SK-N-SH (cell line): ENCODE data around the gene PALLD. TPM values are rescaled to one million over a fixed set of nuclear protein-coding genes. Genes with fewer than 3 reads are reported as not detected.

Experiments
- CTCF ChIA-PET: fragments of 300-600, 350-600 bp; formaldehyde crosslinking; extraction: SDS; loops from one replicate; lab custom pipeline; 2021; lab: Yijun Ruan, JAX
- POLR2A ChIA-PET: fragments of 350-600 bp; sonication (Branson Sonifier 250); formaldehyde crosslinking; extraction: SDS; loops from one replicate; lab custom pipeline; 2020; ENCODE audit warnings: antibody characterized with exemption, inconsistent platforms; lab: Yijun Ruan, JAX
- DNase-seq: peaks from one replicate; pipeline ENCODE4 v3.0.0; 2012
- H2AFZ ChIP-seq: fragments of 200-600 bp; sonication (generic); 2 replicates; pipeline ENCODE4 v1.8.1; 2016; ENCODE audit warnings: antibody characterized with exemption, mild to moderate bottlenecking, low read depth
- H3F3A ChIP-seq: fragments of 200-600 bp; sonication (generic); replicated peaks from 2 replicates; pipeline ENCODE3; 2016; ENCODE audit warnings: antibody characterized with exemption, mild to moderate bottlenecking; ENCODE audit not compliant: insufficient read depth
- H3K27ac ChIP-seq, 2 experiments: fragments of 200-500 bp in 1 of 2; fragments of 200-600 bp in 1 of 2; sonication (Bioruptor generic) in 1 of 2; sonication (generic), shearing (Covaris generic) in 1 of 2; 2 replicates each; pipeline versions ENCODE4 v1.5.1 to v1.6.1; 2014 to 2016; ENCODE audit warnings: low read depth in 2 of 2, inconsistent platforms in 1 of 2, low read length in 1 of 2, mild to moderate bottlenecking in 1 of 2, mixed read lengths in 1 of 2
- H3K27me3 ChIP-seq: fragments of 200-600 bp; sonication (generic), shearing (Covaris generic); 2 replicates; pipeline ENCODE4 v1.6.1; 2016; ENCODE audit warnings: mixed run types; ENCODE audit not compliant: insufficient read depth
- H3K36me3 ChIP-seq, 2 experiments: fragments of 200-500 bp in 1 of 2; fragments of 200-600 bp in 1 of 2; sonication (Bioruptor generic) in 1 of 2; sonication (generic) in 1 of 2; replicated peaks in 1 of 2; 2 replicates each; pipeline versions ENCODE3 to v1.5.1; 2014 to 2016; ENCODE audit warnings: low read length in 1 of 2, mild to moderate bottlenecking in 1 of 2; ENCODE audit not compliant: insufficient read depth in 2 of 2, control insufficient read depth in 1 of 2
- H3K4me1 ChIP-seq, 2 experiments: fragments of 200-500 bp in 1 of 2; fragments of 200-600 bp in 1 of 2; sonication (Bioruptor generic) in 1 of 2; sonication (generic), shearing (Covaris generic) in 1 of 2; 2 replicates each; pipeline versions ENCODE4 v1.5.1 to v1.6.1; 2014 to 2016; ENCODE audit warnings: low read depth in 1 of 2, low read length in 1 of 2, mixed run types in 1 of 2; ENCODE audit not compliant: insufficient read depth in 2 of 2, control insufficient read depth in 1 of 2
- H3K4me2 ChIP-seq: fragments of 200-600 bp; sonication (generic), shearing (Covaris generic); 2 replicates; pipeline ENCODE4 v1.6.1; 2017; ENCODE audit warnings: mixed run types
- H3K4me3 ChIP-seq, 2 experiments: fragments of 200-500 bp in 1 of 2; fragments of 200-600 bp in 1 of 2; sonication (Bioruptor generic) in 1 of 2; sonication (generic), shearing (Covaris generic) in 1 of 2; 2 replicates each; pipeline versions ENCODE4 v1.5.1 to v1.8.1; 2014 to 2016; ENCODE audit warnings: low read depth in 2 of 2, inconsistent platforms in 1 of 2, low read length in 1 of 2, mild to moderate bottlenecking in 1 of 2, mixed read lengths in 1 of 2, moderate library complexity in 1 of 2
- H3K79me2 ChIP-seq: fragments of 200-600 bp; sonication (generic); 2 replicates; pipeline ENCODE4 v1.8.1; 2017; ENCODE audit warnings: mild to moderate bottlenecking; ENCODE audit not compliant: insufficient read depth
- H3K9ac ChIP-seq: fragments of 200-600 bp; sonication (generic); 2 replicates; pipeline ENCODE4 v1.6.1; 2017; ENCODE audit warnings: mixed run types
- H3K9me2 ChIP-seq: fragments of 200-600 bp; sonication (generic); 2 replicates; pipeline ENCODE4 v1.6.1; 2017; ENCODE audit warnings: mixed run types
- H3K9me3 ChIP-seq: fragments of 200-600 bp; sonication (generic); 2 replicates; pipeline ENCODE4 v1.6.1; 2017; ENCODE audit warnings: mixed run types, mild to moderate bottlenecking, moderate library complexity
- H4K20me1 ChIP-seq: fragments of 200-600 bp; sonication (generic); 2 replicates; pipeline ENCODE4 v1.6.1; 2017; ENCODE audit warnings: mild to moderate bottlenecking, mixed run types; ENCODE audit not compliant: insufficient read depth
- CHD2 ChIP-seq: fragments of 150-350 bp; IDR thresholded peaks from 2 replicates; pipeline ENCODE4 v1.6.1; 2018; ENCODE audit warnings: low read length; ENCODE audit not compliant: partially characterized antibody
- EP300 ChIP-seq, 2 experiments: IDR thresholded peaks; 2 replicates each; pipeline versions ENCODE4 v1.4.0 to v1.6.1; 2012; ENCODE audit warnings: borderline replicate concordance in 1 of 2, low read depth in 1 of 2, low read length in 1 of 2
- EZH2phosphoT487 ChIP-seq: fragments of 200-600 bp; sonication (generic); IDR thresholded peaks from 2 replicates; pipeline ENCODE4 v1.6.1; 2017; ENCODE audit warnings: low read depth, mixed run types, mild to moderate bottlenecking, antibody characterized with exemption, moderate library complexity, borderline replicate concordance
- GABPA ChIP-seq: IDR thresholded peaks from 2 replicates; pipeline ENCODE4 v1.4.0; 2012; ENCODE audit warnings: low read depth, mild to moderate bottlenecking
- GATA2 ChIP-seq: sonication (generic); formaldehyde crosslinking; IDR thresholded peaks from 2 replicates; pipeline ENCODE4 v1.5.0; 2020; ENCODE audit warnings: mild to moderate bottlenecking, missing genetic modification reagents
- MAX ChIP-seq: IDR thresholded peaks from 2 replicates; pipeline ENCODE4 v1.4.0; 2012; ENCODE audit warnings: low read depth
- MEF2A ChIP-seq: IDR thresholded peaks from 2 replicates; pipeline ENCODE4 v1.4.0; 2012; ENCODE audit warnings: low read depth, borderline replicate concordance
- MXI1 ChIP-seq: IDR thresholded peaks from 2 replicates; pipeline ENCODE4 v1.6.1; 2012; ENCODE audit warnings: mild to moderate bottlenecking, low read depth, low read length, improper control_type of control experiment
- NRF1 ChIP-seq: IDR thresholded peaks from 2 replicates; pipeline ENCODE4 v1.6.1; 2012; ENCODE audit warnings: low read depth, mild to moderate bottlenecking, low read length
- PBX3 ChIP-seq: IDR thresholded peaks from 2 replicates; pipeline ENCODE4; 2012
- RAD21 ChIP-seq: IDR thresholded peaks from 2 replicates; pipeline ENCODE4 v1.6.1; 2012; ENCODE audit warnings: mild to moderate bottlenecking, low read length
- RCOR1 ChIP-seq: fragments of 150-350 bp; IDR thresholded peaks from 2 replicates; pipeline ENCODE4 v1.6.1; 2017; ENCODE audit warnings: antibody characterized with exemption, low read length
- RFX5 ChIP-seq: IDR thresholded peaks from 2 replicates; pipeline ENCODE4 v1.6.1; 2012; ENCODE audit warnings: mild to moderate bottlenecking, improper control_type of control experiment, low read length
- RXRA ChIP-seq: IDR thresholded peaks from 2 replicates; pipeline ENCODE4 v1.4.0; 2012; ENCODE audit warnings: low read depth, mild to moderate bottlenecking, borderline replicate concordance
- SIN3A ChIP-seq: IDR thresholded peaks from 2 replicates; pipeline ENCODE4 v1.6.1; 2012; ENCODE audit warnings: low read depth, mild to moderate bottlenecking, low read length, moderate library complexity, borderline replicate concordance
- TCF12 ChIP-seq: IDR thresholded peaks from 2 replicates; pipeline ENCODE4 v1.4.0; 2012
- WGBS: methylation state at CpG from one replicate; pipeline ENCODE4 v1.1.6; 2017; ENCODE audit warnings: low lambda C conversion rate; 5-methylcytosine and 5-hydroxymethylcytosine counted together
- polyA plus RNA-seq, 3 experiments: library from polyadenylated mRNA; depleted of rRNA; stranded (reverse); fragments of >200 nt; gene quantifications; 2 replicates each; pipeline ENCODE4 v1.2.3, GENCODE V29; 2012

The PALLD gene
- polyA plus RNA-seq, 1 of the 3 experiments (the other 2 are of a cell fraction), result 33.0 TPM

- TF ChIP-seq RCOR1, result no peak
- TF ChIP-seq PBX3, result no peak
- no peak for TF ChIP-seq NRF1
- TF ChIP-seq RFX5, result no peak
- TF ChIP-seq MEF2A, result no peak
- no peak for TF ChIP-seq MXI1
- no peak for TF ChIP-seq EP300 (IDR thresholded peaks at IDR 0.05; ENCODE audit: borderline replicate concordance in 1 of 2, low read depth in 1 of 2, low read length in 1 of 2)
- TF ChIP-seq GATA2 (CRISPR knock-in tag), result no peak
- no peak for TF ChIP-seq GABPA
- TF ChIP-seq RAD21, result no peak
- H3K27me3 ChIP-seq, result no peaks in the 10 kb centered on the region
Measured at GRCh38 chr4:168930413-168931196, 433.8 kb downstream of the PALLD start.

GRCh38 chr4:168931215-168931650 lies 434.4 kb downstream of the PALLD start:
- 0 out of 2 replicates have a peak, but pooled peaks cover 4% of the 10 kb centered on the region for H3K9me3 ChIP-seq
- ChIA-PET POLR2A (no interaction called here), CTCF (interaction anchor here (1.1 kb wide), 1 partner anchor 748 kb away, joined by 3 read pairs; no protein-coding TSS in a partner anchor)
- TF ChIP-seq EZH2phosphoT487 (no peak), MAX (no peak), TCF12 (no peak), EP300 (IDR thresholded peaks at IDR 0.05; ENCODE audit: borderline replicate concordance in 1 of 2, low read depth in 1 of 2, low read length in 1 of 2) (no peak), GATA2 (CRISPR knock-in tag) (no peak), RXRA (no peak), CHD2 (no peak), SIN3A (no peak)
- no peaks in the 10 kb centered on the region for H3K9me2 ChIP-seq
- no peak overlapping the region for H3K4me2 ChIP-seq
- H3F3A ChIP-seq, result peaks cover 47% of the 10 kb centered on the region
- H3K27me3 ChIP-seq, result no peaks in the 10 kb centered on the region
- H3K4me3 ChIP-seq, result peak overlapping the region in 1 of 2 experiments; percentile 10; a peak in 1 of 4 replicates
- DNase-seq, result no peak
- no peaks in the 10 kb centered on the region for H4K20me1 ChIP-seq
- H3K9ac ChIP-seq, result no peak overlapping the region
- H3K4me1 ChIP-seq, result peaks cover 0 to under 1% of the 10 kb centered on the region in 2 experiments; a peak in 1 of 4 replicates
- H2AFZ ChIP-seq, result no peak overlapping the region
- H3K79me2 ChIP-seq, result no peaks in the 10 kb centered on the region
- peaks cover 46 to 57% of the 10 kb centered on the region in 2 experiments for H3K36me3 ChIP-seq
- H3K27ac ChIP-seq, result no peak overlapping the region

More at GRCh38 chr4:168930413-168931196, 433.8 kb downstream of the PALLD start:
- DNase-seq, result no peak
- H3K27ac ChIP-seq, result no peak overlapping the region
- H3K9ac ChIP-seq, result no peak overlapping the region
- no peaks in the 10 kb centered on the region for H4K20me1 ChIP-seq
- CTCF ChIA-PET, result interaction anchor here (0.8 to 1.1 kb wide), 3 partner anchors 11 to 747 kb away, joined by 3 read pairs; no protein-coding TSS in a partner anchor
- WGBS, result 97% methylated on average over 6 of the region's 6 CpGs
- H3K9me2 ChIP-seq, result no peaks in the 10 kb centered on the region
- H3K4me3 ChIP-seq, result no peak overlapping the region
- no peak overlapping the region for H2AFZ ChIP-seq
- POLR2A ChIA-PET, result no interaction called here
- H3K9me3 ChIP-seq, result 0 out of 2 replicates have a peak, but pooled peaks cover 4% of the 10 kb centered on the region
- no peaks in the 10 kb centered on the region for H3K79me2 ChIP-seq
- peaks cover 52 to 63% of the 10 kb centered on the region in 2 experiments for H3K36me3 ChIP-seq
- H3F3A ChIP-seq, result peaks cover 50% of the 10 kb centered on the region
- H3K4me2 ChIP-seq, result no peak overlapping the region
- H3K4me1 ChIP-seq, result peaks cover 0 to 3% of the 10 kb centered on the region in 2 experiments; a peak in 2 of 4 replicates
